Spleen (tissue), 11 donors: ENCODE data around the gene RPL26. TPM values are rescaled to one million over a fixed set of nuclear protein-coding genes. Genes with fewer than 3 reads are reported as not detected.
A peak's percentile ranks its signal among the peaks of the same experiment; 100 is the strongest.
"Not testable (repeated sequence)": the region's sequence is repeated elsewhere in the genome, so short reads cannot be mapped to it uniquely, and the experiment has no call there.

Experiments used
- DNase-seq: peaks from one replicate; pipeline ENCODE4 v3.0.0-alpha.2; 2020
- H3K27ac ChIP-seq, 8 donors: fragments of 200-600 bp; sonication (generic) in 7 of 8; 1 replicate in 4 of 8; 2 replicates in 4 of 8; pipeline versions ENCODE4 v1.5.0 to v1.8.0; 2016 to 2021; ENCODE audit warnings: inconsistent platforms in 4 of 8, mild to moderate bottlenecking in 4 of 8, moderate library complexity in 1 of 8
- H3K27me3 ChIP-seq, 7 donors: fragments of 200-600 bp; sonication (generic) in 6 of 7; replicated peaks in 1 of 7; 1 replicate in 4 of 7; 2 replicates in 3 of 7; pipeline versions ENCODE4 v1.5.0 to v1.8.0; 2016 to 2021; ENCODE audit warnings: inconsistent platforms in 3 of 7, mild to moderate bottlenecking in 1 of 7
- H3K36me3 ChIP-seq, 6 donors: fragments of 200-600 bp; sonication (generic) in 5 of 6; 1 replicate in 4 of 6; 2 replicates in 2 of 6; pipeline versions ENCODE4 v1.5.0 to v1.8.0; 2016 to 2021; ENCODE audit warnings: inconsistent platforms in 2 of 6
- H3K4me1 ChIP-seq, 6 donors: fragments of 200-600 bp; sonication (generic) in 5 of 6; 1 replicate in 3 of 6; 2 replicates in 3 of 6; pipeline versions ENCODE4 v1.5.0 to v1.8.0; 2016 to 2021; ENCODE audit warnings: inconsistent platforms in 3 of 6
- H3K4me3 ChIP-seq, 8 donors: fragments of 200-600 bp; sonication (generic) in 7 of 8; 1 replicate in 4 of 8; 2 replicates in 4 of 8; pipeline versions ENCODE4 v1.5.0 to v1.8.0; 2016 to 2021; ENCODE audit warnings: inconsistent platforms in 4 of 8, mild to moderate bottlenecking in 4 of 8, moderate library complexity in 2 of 8
- H3K9me3 ChIP-seq, 8 donors: fragments of 200-600 bp; sonication (generic) in 7 of 8; 1 replicate in 4 of 8; 2 replicates in 4 of 8; pipeline versions ENCODE4 v1.5.0 to v1.8.0; 2016 to 2021; ENCODE audit warnings: inconsistent platforms in 4 of 8
- POLR2A ChIP-seq, 3 donors: fragments of 450-650 bp; IDR thresholded peaks; one replicate each; pipeline ENCODE4 v1.5.1; 2017; ENCODE audit warnings: antibody characterized with exemption in 3 of 3, mild to moderate bottlenecking in 1 of 3
- POLR2AphosphoS5 ChIP-seq, 3 donors: sonication (generic); formaldehyde crosslinking; IDR thresholded peaks; one replicate each; pipeline ENCODE4 v1.5.1; 2017; ENCODE audit warnings: antibody characterized with exemption in 3 of 3
- WGBS, 5 donors: extraction: QIAGEN DNeasy Blood & Tissue Kit in 3 of 5; methylation state at CpG; one replicate each; pipeline versions ENCODE4 v1.1.5 to v1.1.7; 2013 to 2018; 5-methylcytosine and 5-hydroxymethylcytosine counted together
- intact Hi-C: fragments of 100-400 bp; cut with DNase I; formaldehyde crosslinking; loops from one replicate; pipeline ENCODE4 v1.15.0; 2023; ENCODE audit warnings: low total_unique reads
- polyA plus RNA-seq, 3 donors: library from polyadenylated mRNA; stranded (reverse); fragments of 200-250 nt; gene quantifications; one replicate each; pipeline ENCODE4 v1.2.1, GENCODE V29; 2013
- total RNA-seq, 7 donors: library from RNA; depleted of rRNA in 3 of 7; stranded (reverse); fragments of >200 nt in 3 of 7; fragmentation: NEBNext Ultra II Directional in 4 of 7; extraction: Animal tissue kit (Norgen Biotek cat#: 25700) in 4 of 7; gene quantifications; one replicate each; pipeline versions ENCODE4 v1.1.0 to v1.2.1, GENCODE V29; 2016 to 2021
- TF ChIP-seq, protein P1 (sequence below), 11 experiments: fragments of 200-600 bp in 7 of 11; fragments of 450-650 bp in 4 of 11; sonication (generic) in 4 of 11; IDR thresholded peaks in 8 of 11; conservative IDR thresholded peaks in 3 of 11; 1 replicate in 7 of 11; 2 replicates in 4 of 11; pipeline versions ENCODE4 v1.4.0 to v1.8.0; 2016 to 2021; ENCODE audit warnings: antibody characterized with exemption in 11 of 11, inconsistent platforms in 4 of 11, mild to moderate bottlenecking in 1 of 11
- donor health status: healthy with polysubstance abuse.
- donor health status: DM: no; HTN: no; CAD: no; lungs with moderate emphysema.
- donor health status: DM: no; HTN: no; CAD: no.
- donor health status: Bipolar disorder and iron deficiency.
- donor health status: healthy.
- donor health status: DM: no; HTN: no; CAD: no.
- donor health status: DM: yes; HTN: yes; CAD: no.

Gene RPL26
- total and polyA plus RNA-seq, 10 donors: 1,067 to 7,063 (median 3,227) TPM

DNA sequence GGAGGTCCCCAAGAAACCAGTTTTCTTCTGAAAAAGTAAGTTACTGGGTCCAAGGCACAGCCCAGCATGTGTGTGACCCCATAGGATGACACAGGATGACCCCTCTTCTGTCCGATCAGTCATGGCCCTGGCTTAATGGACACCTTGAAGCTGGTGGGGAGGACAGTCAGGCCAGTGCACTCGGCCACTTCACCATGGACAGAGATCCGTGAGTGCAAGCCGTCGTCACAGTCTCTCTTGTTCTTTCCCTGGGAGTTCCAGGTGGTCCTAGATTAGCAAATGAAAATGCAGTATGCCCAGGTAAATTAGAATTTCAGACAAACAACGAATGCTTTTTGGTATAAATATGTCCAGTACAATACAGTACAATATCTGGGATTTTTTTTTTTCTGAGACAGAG, 16.0 kb upstream of the RPL26 start:
- intact Hi-C loops: no loop called here
- peak; percentile 40 for DNase-seq
- no peaks in the 10 kb centered on the region for H3K9me3 ChIP-seq
- peaks cover 0 to 4% (median 1%) of the 10 kb centered on the region in 6 donors for H3K4me1 ChIP-seq
- 60 to 74% (median 62%) methylated on average over 6 of the region's 6 CpGs for WGBS, 5 donors
- H3K36me3 ChIP-seq: no peaks in the 10 kb centered on the region
- H3K4me3 ChIP-seq: no peak overlapping the region
- H3K27me3 ChIP-seq: peaks cover 0 to 66% (median 0%) of the 10 kb centered on the region in 7 donors
- H3K27ac ChIP-seq: no peak overlapping the region
- TF ChIP-seq, protein P1, sequence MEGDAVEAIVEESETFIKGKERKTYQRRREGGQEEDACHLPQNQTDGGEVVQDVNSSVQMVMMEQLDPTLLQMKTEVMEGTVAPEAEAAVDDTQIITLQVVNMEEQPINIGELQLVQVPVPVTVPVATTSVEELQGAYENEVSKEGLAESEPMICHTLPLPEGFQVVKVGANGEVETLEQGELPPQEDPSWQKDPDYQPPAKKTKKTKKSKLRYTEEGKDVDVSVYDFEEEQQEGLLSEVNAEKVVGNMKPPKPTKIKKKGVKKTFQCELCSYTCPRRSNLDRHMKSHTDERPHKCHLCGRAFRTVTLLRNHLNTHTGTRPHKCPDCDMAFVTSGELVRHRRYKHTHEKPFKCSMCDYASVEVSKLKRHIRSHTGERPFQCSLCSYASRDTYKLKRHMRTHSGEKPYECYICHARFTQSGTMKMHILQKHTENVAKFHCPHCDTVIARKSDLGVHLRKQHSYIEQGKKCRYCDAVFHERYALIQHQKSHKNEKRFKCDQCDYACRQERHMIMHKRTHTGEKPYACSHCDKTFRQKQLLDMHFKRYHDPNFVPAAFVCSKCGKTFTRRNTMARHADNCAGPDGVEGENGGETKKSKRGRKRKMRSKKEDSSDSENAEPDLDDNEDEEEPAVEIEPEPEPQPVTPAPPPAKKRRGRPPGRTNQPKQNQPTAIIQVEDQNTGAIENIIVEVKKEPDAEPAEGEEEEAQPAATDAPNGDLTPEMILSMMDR (IDR thresholded peaks at IDR 0.05 in 8 of 11, conservative IDR thresholded peaks at IDR 0.05 in 3 of 11): no peak
- TF ChIP-seq POLR2A (IDR thresholded peaks at IDR 0.05) (no peak), POLR2AphosphoS5 (IDR thresholded peaks at IDR 0.05) (no peak)

GRCh38 chr17:8397636-8398035, 14.6 kb upstream of the RPL26 start, which contains the start of gene RNF222:
Gene RNF222 (minus strand): TSS chr17:8397827. CDS start chr17:8393461, 4,366 bp downstream.
- peaks cover 0 to 70% (median 0%) of the 10 kb centered on the region in 7 donors for H3K27me3 ChIP-seq
- H3K4me1 ChIP-seq: peaks cover 0 to 17% (median 8%) of the 10 kb centered on the region in 6 donors
- intact Hi-C loops: no loop called here
- 57 to 67% (median 62%) methylated on average over 8 to 13 of the region's 13 CpGs for WGBS, 5 donors
- no peaks in the 10 kb centered on the region for H3K9me3 ChIP-seq
- no peak within 1 kb of the TSS for H3K4me3 ChIP-seq
- no peak within 1 kb of the TSS for H3K27ac ChIP-seq
- peak; percentile 36 for DNase-seq
- TF ChIP-seq, protein P1 (IDR thresholded peaks at IDR 0.05 in 8 of 11, conservative IDR thresholded peaks at IDR 0.05 in 3 of 11): no peak
- TF ChIP-seq POLR2A (IDR thresholded peaks at IDR 0.05) (no peak), POLR2AphosphoS5 (IDR thresholded peaks at IDR 0.05) (no peak)
- no peaks in the 10 kb centered on the region for H3K36me3 ChIP-seq

GRCh38 chr17:8394497-8394896, 11.5 kb upstream of the RPL26 start:
- peaks cover 0 to 17% (median 8%) of the 10 kb centered on the region in 6 donors for H3K4me1 ChIP-seq
- H3K27ac ChIP-seq, H3K4me3 ChIP-seq, intact Hi-C loops, H3K9me3 ChIP-seq, H3K36me3 ChIP-seq: not testable (repeated sequence)
- 83 to 97% (median 91%) methylated on average over 9 of the region's 9 CpGs for WGBS, 5 donors
- DNase-seq: peak; percentile 59
- H3K27me3 ChIP-seq: peaks cover 0 to 62% (median 0%) of the 10 kb centered on the region in 7 donors

DNA sequence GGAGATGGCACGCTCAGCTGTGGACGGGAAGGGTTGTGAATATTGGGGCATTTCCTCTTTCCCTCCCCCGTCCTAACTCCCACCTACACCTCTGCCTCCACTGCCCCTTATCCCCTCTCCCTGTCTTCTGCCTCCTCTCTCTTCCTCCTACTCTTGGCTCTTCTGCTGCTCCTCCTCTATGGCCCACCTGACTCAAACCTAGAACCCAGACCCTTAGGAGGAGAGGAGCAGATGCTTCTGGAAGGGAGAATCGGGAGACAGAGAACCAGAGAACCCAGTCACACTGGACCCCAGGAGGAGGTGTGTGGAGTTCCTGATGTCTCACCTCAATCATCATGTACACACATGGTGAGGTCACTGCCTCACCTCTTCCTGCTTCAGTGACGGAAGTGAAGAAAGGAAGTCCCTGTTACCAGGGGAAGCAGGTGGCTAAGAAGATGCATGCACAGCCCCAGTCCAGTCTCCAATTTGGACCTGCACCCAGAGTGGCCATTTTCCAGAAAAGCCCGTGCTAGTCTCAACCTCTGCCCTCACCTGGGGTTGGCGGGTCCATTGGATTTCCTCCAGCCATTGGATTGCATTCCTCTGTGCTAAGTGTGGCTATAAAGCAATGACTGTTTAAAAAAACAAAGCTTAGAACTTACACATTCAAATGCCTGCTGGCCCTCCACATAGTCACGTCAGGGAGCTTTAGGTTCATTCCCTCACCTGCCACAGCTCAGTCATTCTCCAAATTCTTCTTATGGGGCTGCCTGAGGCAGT, 10.7 kb upstream of the RPL26 start:
- DNase-seq: no peak
- Histone ChIP-seq H3K27me3 (peaks cover 0 to 53% (median 0%) of the 10 kb centered on the region in 7 donors), H3K36me3 (no peaks in the 10 kb centered on the region), H3K9me3 (no peaks in the 10 kb centered on the region), H3K27ac (peak overlapping the region in 7 of 8 donors; percentile 12 to 80 (median 47)), H3K4me3 (peak overlapping the region in 1 of 8 donors; percentile 17), H3K4me1 (peaks cover 0 to 17% (median 8%) of the 10 kb centered on the region in 6 donors)
- TF ChIP-seq, protein P1 (IDR thresholded peaks at IDR 0.05 in 8 of 11, conservative IDR thresholded peaks at IDR 0.05 in 3 of 11): no peak
- peak in 2 of 3 donors; percentile 14 to 88 for TF ChIP-seq POLR2AphosphoS5 (IDR thresholded peaks at IDR 0.05)
- 54 to 59% (median 57%) methylated on average over 8 of the region's 8 CpGs for WGBS, 5 donors
- intact Hi-C loops: no loop called here
